HG03095 (cell line): ENCODE results near the gene ENG.

Experiments used
- ATAC-seq: cut with Tn5 transposase; IDR thresholded peaks from one replicate; pipeline ENCODE4 v1.9.1; 2021; ENCODE audit warnings: moderate library complexity; ENCODE audit not compliant: unreplicated experiment

The ENG gene

DNA sequence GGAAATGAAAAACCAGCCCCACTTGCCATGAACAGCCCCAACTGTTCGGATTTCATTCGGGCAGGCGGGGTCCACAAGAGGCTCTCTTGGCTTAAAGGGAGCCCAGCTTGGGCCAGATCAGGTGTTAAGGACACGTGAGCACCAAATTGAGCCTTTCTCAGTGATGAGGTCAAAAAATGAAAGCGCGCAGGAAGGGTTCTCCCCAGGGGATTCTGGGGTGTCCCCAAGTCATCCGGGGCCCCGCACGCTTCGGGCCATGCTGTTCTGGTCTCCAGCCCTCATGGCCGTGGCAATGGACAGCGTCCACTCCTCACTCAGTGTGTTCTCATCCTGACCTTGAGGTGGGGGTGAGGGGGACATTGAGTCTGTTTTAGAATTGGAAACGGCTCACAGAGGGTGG, 12.1 kb upstream of the ENG start:
- no peak for ATAC-seq

DNA sequence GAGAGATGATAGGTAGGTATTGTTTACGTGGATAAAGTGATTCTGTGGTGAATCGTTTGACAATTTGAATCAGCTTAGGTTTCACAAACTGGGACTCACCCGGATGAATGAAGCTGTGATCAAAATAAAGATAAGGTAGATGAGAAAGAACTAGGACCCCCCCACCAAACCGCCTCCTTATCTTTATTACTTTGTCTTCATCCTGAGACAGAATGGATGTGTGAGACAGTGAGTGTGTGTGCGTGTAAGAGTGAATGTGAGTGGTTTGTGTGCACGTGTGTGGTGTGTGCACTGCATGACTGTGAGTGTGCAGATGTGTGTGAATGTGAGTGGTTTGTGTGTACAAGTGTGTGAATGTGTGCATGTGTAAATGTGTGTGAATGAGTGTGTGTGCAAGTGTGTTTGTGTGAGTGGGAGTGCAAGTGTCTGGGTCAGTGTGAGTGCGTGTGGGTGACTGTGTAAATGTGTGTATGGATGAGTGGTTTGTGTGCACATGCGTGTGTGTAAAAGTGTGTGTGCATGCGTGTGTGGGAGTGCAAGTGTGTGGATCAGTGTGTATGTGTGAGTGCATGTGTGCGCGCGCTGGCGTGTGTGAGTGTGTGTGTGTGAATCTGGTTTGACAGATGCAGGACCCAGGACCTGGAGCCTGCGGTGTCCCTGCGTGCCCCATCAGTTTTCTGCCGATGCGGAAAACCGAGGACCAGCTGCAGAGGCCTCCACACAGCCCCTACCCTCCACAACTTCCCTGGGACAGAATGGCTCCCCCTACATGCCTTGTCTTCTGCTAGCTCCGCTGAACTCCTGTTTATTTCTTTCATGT, 11.4 kb upstream of the ENG start:
- ATAC-seq: no peak

DNA sequence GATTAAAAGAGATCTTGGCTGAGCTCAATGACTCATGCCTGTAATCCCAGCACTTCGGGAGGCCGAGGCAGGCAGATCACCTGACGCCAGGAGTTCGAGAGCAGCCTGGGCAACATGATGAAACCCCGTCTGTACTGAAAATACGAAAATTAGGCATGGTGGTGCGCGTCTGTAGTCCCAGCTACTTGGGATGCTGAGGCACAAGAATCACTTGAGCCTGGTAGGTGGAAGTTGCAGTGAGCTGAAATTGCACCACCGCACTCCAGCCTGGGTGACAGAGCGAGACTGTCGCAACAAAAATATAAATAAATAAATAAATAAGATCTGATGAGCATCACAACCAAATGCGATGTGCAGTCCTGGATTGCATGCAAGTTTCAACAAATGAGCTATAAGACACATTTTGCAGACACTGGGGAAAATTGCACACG, 8.7 kb upstream of the ENG start:
- no peak for ATAC-seq

DNA sequence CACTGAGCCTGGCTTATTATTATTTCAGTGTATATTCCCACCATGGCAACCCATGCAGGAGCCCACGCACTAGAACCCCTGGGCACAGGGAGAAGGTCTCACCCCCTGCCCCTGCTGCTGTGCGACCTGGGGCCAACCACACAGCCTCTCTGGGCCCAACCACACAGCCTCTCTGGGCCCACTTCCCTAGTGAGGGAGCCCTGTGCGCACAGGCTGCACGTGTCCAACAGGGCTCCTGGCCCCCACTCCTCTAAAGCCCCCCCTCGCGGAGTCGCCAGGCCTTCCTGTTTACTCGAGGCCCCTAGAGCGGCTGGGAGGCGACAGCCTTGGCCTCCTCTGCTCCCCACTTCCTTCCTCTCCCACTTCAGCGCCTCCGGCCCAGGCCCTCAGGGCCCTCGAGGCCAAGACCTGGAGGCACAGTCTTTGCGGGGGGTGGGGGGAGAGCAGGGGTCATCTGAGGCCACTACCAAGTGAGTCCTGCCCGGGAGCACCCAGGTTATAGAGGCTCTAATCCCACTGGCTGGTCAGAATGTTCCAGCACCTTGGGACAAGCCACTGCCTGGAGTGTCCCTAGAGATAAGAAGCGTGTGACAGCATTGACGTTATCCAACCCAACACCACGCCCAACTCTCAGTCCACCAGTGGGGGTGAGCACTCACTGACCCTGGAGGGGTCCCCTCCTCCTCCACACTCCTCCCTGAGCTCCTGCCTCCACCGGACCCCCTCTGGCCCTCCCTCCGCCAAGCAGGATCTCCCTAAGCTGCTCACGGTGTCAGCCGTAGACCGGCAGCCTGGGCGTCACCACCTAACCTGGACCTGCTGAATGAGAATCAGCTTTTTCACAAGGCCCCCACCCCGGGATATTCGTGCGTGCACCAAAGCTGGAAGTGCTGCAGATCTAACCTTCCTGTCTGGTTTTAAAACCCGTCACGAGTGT, 7.9 kb upstream of the ENG start:
- no peak for ATAC-seq

DNA sequence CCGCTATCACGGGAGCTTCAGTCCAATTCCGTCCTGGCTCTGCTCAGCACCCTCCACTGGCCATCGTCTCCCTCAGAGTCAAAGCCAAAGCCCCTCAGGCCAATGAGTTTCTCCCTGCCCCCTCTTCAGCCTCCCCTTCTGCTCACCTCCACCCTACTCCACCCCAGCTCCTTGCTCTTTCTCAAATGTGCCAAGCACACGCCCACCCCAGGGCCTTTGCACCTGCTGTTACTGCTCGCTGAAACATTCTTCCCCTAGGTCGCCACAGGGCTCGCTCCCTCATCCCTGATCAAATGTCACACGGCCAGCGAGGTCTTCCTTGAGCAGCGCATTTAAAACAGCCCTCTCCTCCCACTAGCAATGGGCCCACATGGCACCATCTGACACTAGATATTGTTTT, 6.3 kb upstream of the ENG start:
- no peak for ATAC-seq

DNA sequence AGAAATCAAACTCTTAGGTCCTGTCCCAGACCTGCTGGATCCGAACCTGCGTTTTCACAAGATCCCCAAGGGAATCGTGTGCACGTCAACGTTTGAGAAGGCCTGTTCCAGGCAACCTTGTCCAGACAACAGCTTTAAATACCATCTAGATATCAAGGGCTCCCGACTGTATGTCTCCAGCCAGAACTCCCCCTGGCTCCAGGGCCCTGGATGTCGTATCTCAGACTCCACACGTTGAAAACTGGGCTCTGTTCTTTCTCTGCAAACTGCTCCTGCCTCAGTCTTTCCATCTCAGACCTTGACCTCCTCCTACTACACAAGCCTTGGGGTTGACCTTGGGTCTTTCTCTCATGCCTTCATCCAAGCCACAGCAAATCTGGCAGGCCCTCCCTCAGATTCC, 5.8 kb upstream of the ENG start:
- no peak for ATAC-seq

DNA sequence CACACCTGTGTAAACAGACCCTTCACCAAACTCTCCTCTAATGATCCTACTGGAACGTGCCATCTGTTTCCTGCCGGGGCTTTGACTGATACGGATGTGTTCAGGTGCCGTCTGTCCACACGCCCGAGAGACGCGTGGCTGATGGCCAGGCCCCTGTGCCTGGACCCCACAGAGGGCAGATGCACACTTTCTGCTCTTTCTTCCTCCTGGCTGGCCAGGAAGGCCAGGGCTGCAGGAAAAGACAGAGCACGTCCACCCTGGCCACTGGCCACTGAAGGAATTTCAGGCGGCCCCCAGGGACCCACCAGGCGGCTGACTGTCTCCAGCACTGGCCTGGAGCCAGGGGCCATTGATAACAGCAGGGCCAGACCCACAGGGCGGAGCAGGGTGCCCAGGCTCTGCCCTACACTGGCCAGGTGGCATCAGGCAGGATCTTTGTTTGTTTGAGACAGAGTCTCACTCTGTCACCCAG, 3.6 kb upstream of the ENG start:
- ATAC-seq: no peak

DNA sequence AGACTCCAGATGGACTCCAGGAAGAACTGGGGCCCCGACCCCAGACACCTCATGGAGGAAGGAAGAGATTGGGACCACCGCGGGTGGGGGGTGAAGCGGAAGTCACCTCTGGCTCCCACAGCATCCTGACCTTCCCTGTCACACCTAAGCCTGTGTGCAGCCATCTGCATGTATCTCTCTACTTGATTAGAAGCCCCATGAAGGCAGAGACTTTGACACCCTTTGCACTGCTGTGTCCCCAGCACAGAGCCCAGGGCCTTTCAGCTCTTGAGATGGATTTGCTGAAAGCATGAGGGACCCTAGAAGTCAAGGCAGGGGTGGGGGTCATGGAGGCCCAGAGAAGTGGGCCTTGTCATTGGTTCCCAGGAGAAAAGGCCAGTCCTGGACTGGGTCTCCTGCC, 2.8 kb upstream of the ENG start:
- no peak for ATAC-seq

DNA sequence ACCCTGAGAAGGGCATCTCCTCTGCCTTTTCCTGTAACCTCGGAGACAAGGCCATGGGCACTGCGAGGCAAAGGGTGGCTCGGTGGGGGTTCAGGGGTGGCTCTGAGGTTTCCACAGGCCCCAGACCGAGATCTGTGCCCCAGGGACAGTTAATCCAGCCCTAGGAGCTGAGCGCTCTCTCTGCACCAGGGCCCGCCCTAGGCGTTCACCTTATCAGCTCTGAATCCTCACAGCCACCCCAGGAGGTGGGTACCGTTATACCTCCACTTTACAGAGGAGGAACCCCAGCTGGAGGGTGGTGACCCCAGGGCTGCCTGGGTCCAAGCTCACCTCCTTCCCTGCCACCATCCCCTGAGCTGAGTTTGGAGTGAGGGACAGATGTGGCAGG, 2.3 kb upstream of the ENG start:
- ATAC-seq: no peak

DNA sequence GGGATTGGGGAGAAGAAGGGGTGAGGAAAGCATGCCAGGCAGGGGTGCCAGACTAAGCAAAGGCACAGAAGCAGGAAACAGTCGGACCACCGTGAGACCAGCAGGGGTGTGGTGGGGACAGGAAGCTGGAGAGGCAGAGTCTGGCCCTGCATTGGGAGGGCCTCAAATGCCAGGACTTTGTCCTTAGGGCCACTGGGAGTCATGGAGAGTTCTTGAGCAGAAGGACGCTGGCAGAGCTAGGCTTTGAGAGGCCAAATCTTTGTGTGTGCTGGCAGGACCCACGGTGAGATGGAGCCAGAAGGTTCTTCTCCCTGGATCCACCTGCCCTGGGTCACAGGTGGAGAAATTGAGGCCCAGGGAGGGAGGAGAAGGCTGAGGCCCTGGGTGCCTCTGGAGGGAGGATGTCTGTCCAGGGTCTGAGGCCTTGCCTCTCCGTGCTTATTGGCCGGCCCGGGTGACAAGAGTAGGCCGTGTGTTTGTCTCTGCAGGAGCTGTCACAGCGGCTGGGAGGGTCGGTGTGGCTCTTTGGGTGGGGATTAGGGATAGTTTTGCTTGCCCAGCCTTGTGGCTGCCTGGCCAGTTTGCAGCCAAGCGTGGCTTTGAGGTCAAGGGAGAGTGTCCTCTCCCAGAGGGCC, 1.8 kb upstream of the ENG start:
- no peak for ATAC-seq

DNA sequence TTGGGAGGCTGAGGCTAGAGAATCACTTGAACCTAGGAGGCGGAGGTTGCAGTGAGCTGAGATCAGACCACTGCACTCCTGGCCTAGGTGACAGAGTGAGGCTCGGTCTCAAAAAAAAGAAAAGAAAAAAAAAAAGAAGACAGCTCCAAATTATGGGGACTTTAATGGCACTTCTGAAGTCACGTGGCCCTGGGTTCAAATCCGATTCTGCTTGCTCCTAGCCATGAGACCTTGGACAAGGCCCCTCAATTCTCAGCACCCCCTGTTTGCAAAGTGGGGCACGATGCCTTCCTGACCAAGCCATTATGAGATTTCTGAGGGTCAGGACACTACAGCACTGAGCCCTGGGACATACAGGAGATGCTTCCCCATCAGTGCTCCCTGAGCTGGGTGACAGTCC, 1.1 kb upstream of the ENG start:
- ATAC-seq: no peak

DNA sequence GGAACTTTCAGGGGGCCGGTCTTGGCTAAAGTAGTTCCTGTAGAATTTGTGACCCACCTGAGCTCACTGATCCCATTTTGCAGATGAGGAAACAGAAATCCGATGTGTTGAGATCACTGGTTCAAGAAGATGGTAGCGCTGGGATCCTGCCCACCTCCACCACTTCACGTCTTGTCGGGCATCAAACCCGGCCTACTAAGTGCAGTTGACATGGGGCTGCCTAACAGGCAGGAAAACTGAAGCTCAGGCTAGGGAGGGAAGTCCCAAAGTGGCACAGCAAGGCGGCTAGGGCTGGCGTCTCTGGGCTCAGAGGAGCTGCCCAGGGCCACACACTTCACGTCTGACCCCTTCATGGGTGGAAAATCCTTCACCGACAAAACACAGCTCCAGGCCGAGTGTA, 502 bp upstream of the ENG start:
- no peak for ATAC-seq

DNA sequence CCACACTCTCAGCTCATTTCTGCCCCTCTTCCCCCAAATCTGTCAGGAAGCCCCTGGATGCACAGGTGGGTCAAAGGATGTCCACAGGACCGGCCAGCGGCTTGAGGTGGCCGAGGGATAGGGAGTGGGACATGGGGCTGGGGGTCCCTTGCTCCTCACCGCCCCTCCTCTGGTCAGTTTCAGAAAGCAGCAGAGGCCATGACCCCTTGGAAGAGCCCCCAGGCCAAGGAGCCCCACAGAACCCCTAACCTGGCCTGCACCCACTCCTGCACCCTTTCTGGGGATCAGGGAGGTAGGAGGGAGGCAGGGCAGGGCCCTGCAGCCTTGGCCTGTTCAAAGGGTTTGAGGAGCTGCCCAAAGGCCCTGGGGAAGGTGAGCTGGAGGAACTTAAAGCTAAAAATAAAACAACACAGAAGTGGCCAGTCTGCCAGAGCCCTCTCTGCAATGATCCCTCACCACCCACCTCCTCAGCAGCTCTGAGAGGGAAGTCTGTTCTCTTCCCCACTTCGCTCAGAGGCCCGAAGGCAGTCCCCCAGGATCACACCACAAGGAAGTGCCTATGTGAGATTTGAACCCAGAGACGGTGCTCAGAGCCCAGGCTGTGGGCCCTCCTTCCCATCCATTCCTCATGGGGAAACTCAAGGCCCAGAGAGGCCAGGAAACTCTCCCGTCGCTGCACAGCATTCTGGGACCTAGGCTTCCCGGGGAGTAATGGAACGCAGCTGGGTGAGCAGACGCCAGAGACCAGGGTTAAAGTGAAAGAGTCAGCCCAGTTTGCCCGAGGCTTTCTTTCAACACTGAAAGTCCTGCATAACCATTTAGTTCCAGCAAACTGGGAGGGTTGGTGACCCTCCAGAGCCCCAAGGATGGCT, 910 bp downstream of the ENG start:
- no peak for ATAC-seq

DNA sequence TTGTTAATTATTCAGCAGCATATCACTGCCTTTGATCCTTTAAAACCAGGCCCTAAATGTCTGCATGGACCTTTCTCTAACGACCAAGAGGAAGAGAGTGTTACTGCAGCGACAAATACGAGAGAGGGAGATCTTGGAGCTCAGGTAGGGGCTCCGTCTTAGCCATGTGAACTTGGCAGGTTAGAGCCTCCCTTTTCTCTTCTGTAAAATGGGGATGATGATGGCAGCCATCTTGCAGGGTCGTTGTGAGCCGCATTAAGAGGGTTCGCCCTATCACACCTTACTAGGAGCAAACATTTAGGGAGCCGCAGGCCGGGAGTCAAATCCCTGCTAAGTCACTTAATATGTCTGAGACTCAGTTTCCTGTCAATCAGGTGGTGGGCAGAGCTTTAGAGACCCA, 1.6 kb downstream of the ENG start:
- no peak for ATAC-seq

DNA sequence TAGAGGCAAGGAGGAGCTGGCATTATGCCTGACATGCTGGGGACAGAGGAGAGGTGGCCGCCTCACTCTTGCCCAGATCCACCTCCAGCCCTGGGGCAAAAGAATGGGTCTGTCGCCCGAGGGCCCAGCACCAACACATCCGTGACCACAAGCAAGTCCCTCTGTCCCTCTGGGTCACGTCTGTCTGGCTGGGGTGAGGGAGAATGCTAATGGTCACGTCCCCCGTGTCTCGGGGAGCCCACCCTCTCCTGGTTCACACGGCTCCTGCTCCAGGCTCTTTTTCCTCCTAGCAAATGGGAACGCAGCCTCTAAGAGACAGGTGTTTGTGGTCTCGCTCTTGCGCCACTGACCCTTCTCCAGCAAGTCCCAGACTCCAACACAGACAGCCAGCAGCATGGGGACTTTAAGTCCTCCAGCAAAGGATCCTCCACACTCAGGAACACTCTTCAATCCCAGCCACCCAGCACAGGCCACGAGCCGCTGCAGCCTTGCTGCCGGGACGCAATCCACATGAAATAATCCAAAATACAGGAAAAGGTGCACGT, 4.1 kb downstream of the ENG start:
- no peak for ATAC-seq

DNA sequence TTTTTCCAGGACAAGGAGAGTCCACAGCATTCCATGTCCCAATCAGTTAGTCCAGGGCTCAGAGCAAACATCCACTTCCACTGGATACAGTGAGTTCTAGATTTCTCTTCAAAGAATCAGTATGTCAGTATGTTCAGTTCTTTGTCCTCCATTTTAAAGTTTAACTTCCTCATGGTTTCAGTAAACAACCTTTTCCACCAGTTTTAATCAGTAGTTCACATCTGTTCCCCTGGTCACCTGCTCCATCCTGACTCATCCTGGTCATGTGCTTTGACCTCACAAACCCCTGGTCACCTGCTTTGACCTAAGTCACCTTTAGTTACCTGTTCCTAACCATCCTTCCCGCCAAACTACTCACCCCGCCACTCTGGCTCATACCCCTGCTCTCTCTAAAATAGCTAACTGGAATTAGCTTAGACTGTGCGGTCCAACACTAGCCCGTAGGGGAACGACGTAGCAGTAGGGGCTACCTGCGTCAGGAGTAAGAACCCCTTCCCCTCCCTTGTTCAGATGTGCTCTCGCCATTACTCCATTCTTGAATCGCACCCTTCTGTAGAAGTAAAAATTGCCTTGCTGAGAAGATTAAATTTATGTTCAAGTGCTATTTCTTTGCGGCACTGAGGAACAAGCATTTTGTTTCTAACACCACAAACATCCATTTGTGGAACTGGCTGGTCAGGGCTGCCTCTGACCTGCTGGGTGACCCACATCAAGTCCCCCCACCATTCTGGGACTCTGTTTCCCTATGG, 5.5 kb downstream of the ENG start:
- no peak for ATAC-seq

DNA sequence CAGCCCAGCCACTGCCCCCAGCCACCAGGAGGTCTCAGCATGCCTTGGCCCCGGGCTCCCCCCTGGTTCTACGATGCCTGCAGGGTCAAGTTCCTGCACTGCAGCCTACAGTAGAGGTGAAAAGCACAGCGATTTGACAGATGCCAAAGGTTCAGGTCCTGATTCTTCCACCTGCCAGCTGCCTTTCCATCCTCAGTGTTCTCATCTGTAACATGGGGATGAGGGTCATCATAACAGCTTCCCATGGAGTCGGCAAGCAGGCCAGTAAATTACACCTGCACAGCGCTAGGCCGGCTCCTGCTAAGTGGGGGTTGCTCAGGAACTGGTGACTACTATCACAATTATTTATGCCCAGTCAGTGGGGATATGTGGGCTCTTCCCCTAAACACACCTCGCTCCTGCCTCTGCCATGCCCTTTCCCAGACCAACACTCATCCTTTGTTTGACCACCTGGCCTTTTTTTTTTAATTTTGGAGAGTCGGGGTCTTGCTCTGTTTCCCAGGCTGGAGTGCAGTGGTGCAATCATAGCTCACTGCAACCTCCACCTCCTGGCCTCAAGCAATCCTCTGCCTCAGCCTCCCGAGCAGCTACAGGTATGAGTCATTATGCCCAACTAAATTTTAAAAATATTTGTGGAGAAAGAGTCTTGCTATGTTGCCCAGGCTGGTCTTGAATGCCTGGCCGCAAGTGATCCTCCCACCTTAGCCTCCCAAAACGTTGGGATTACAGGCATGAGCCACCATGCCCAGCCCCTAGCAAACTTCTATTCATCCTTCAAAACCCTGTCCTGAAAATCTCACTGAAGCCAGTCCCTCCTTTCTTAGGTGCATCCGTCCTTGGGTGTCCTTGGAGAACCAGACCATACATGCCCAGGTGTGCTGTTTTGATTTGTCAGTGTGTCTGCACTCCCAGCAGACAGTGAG, 6.4 kb downstream of the ENG start:
- ATAC-seq: no peak

DNA sequence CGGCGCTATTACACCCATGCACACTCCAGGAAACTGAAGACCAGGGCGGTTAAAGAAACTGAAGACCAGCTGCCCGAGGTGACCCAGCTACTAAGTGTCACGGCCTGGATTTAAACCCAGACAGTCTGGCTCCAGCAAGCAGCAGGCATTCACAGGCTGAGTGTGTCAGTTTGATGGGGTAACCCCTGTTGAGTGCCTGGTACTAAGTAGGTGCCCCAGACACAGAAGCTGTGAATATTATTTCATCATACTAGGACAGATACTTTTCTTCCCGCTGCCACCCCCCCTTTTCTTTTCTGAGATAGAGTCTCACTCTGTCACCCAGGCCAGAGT, 7.3 kb downstream of the ENG start:
- ATAC-seq: no peak
